Measurements from ENCODE around the gene EFNB2.

- TF ChIP-seq RELA (CRISPR knock-in tag; IDR thresholded peaks at IDR 0.05; ENCODE audit: borderline replicate concordance) (no peak), IRF1 (CRISPR knock-in tag; IDR thresholded peaks at IDR 0.05) (no peak), ZNF232 (CRISPR knock-in tag; IDR thresholded peaks at IDR 0.05) (no peak), STAT6 (CRISPR knock-in tag; conservative IDR thresholded peaks at IDR 0.05; ENCODE audit: low read depth) (no peak), CTCF (IDR thresholded peaks at IDR 0.05) (no peak), USF2 (CRISPR knock-in tag; IDR thresholded peaks at IDR 0.05) (no peak), JUN (CRISPR knock-in tag; IDR thresholded peaks at IDR 0.05) (no peak), CREM (CRISPR knock-in tag; IDR thresholded peaks at IDR 0.05) (no peak), TEAD4 (CRISPR knock-in tag; IDR thresholded peaks at IDR 0.05) (no peak), MAX (CRISPR knock-in tag; IDR thresholded peaks at IDR 0.05) (no peak), PREB (CRISPR knock-in tag; IDR thresholded peaks at IDR 0.05; ENCODE audit: borderline replicate concordance) (no peak), ELF4 (CRISPR knock-in tag; IDR thresholded peaks at IDR 0.05; ENCODE audit: low read depth) (no peak)
Measured at GRCh38 chr13:106566641-106567473, 31.4 kb upstream of the EFNB2 start.

Measured in WTC11 (cell line).